ENCODE data around the gene ASGR1. TPM values are rescaled to one million over a fixed set of nuclear protein-coding genes. Genes with fewer than 3 reads are reported as not detected.

Gene ASGR1
- total RNA-seq, 4 donors from 2014 or later: 0.81 to 1.8 TPM; not detected in 2

- no peaks in the 10 kb centered on the region for H3K9me3 ChIP-seq
- DNase-seq (no peak), ATAC-seq (no peak)
- H3K4me3 ChIP-seq: no peak overlapping the region
- TF ChIP-seq, protein P1, sequence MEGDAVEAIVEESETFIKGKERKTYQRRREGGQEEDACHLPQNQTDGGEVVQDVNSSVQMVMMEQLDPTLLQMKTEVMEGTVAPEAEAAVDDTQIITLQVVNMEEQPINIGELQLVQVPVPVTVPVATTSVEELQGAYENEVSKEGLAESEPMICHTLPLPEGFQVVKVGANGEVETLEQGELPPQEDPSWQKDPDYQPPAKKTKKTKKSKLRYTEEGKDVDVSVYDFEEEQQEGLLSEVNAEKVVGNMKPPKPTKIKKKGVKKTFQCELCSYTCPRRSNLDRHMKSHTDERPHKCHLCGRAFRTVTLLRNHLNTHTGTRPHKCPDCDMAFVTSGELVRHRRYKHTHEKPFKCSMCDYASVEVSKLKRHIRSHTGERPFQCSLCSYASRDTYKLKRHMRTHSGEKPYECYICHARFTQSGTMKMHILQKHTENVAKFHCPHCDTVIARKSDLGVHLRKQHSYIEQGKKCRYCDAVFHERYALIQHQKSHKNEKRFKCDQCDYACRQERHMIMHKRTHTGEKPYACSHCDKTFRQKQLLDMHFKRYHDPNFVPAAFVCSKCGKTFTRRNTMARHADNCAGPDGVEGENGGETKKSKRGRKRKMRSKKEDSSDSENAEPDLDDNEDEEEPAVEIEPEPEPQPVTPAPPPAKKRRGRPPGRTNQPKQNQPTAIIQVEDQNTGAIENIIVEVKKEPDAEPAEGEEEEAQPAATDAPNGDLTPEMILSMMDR (IDR thresholded peaks at IDR 0.05 in 4 of 5, conservative IDR thresholded peaks at IDR 0.05 in 1 of 5): no peak
- TF ChIP-seq POLR2A (IDR thresholded peaks at IDR 0.05): no peak
- no peaks in the 10 kb centered on the region for H3K27me3 ChIP-seq
- H3K36me3 ChIP-seq: peaks cover 0 to 67% of the 10 kb centered on the region in 2 donors
- intact Hi-C loops (cut with DNase I; ENCODE audit: low total_unique reads): no loop called here
- H3K27ac ChIP-seq: peak overlapping the region in 3 of 4 donors; percentile 94 to 99 (median 98)
- in situ Hi-C loops (cut with MboI; ENCODE audit: low sequenced_read_pairs in 4 of 4): no loop called here
- H3K4me1 ChIP-seq: peaks cover 41 to 55% of the 10 kb centered on the region in 2 donors
These were observed 43.2 kb upstream of the ASGR1 start for GRCh38 chr17:7222093-7222971.

DNA sequence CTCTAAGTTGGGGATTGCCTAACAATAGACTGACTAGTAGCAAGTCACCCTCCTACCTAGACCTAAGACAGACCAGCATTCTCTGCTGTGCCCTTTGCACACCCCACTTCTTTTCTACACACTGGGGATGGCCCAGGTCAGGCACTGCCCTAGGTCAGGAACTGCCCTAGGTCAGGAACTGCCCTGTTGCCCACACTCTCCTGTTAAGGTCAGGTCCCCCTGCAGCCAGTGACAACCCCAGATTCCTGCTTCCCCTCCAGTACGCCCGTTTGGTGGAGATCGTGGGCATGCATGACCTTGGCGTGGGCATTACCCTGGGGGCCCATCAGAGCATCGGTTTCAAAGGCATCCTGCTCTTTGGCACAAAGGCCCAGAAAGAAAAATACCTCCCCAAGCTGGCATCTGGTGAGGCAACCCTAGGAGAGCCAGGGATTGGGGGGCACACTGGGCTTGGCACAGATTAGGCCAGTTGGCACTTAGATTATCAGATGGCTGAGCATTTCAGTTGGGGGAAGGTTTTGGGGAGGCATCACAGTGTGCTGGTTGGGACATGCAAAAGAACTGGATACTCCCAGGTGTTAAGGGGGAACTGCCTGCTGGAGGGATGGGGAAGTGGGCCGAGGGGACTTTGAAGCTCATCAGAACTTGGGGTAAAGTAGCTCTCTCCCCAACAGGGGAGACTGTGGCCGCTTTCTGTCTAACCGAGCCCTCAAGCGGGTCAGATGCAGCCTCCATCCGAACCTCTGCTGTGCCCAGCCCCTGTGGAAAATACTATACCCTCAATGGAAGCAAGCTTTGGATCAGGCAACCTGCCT, 42.3 kb upstream of the ASGR1 start:
- Histone ChIP-seq H3K9me3 (no peaks in the 10 kb centered on the region), H3K27ac (peak overlapping the region; percentile 91 to 99 (median 96)), H3K4me1 (peaks cover 47 to 62% of the 10 kb centered on the region in 2 donors), H3K4me3 (peak overlapping the region in 3 of 4 donors; percentile 75 to 90 (median 89)), H3K27me3 (no peaks in the 10 kb centered on the region), H3K36me3 (peaks cover 0 to 58% of the 10 kb centered on the region in 2 donors)
- intact Hi-C loops (cut with DNase I; ENCODE audit: low total_unique reads): loop anchor here (2.0 kb wide), 1 partner anchor 13 kb away; the partner anchor contains the start of gene DVL2
- TF ChIP-seq, protein P1 (IDR thresholded peaks at IDR 0.05 in 4 of 5, conservative IDR thresholded peaks at IDR 0.05 in 1 of 5): no peak
- no peak for TF ChIP-seq POLR2A (IDR thresholded peaks at IDR 0.05)
- in situ Hi-C loops (cut with MboI; ENCODE audit: low sequenced_read_pairs in 4 of 4): no loop called here
- ATAC-seq (no peak), DNase-seq (no peak)

- Histone ChIP-seq H3K27ac (peak overlapping the region; percentile 91 to 99 (median 96)), H3K9me3 (no peaks in the 10 kb centered on the region), H3K36me3 (peaks cover 0 to 51% of the 10 kb centered on the region in 2 donors), H3K27me3 (no peaks in the 10 kb centered on the region), H3K4me3 (peak overlapping the region; percentile 75 to 90 (median 84)), H3K4me1 (peaks cover 52 to 64% of the 10 kb centered on the region in 2 donors)
- intact Hi-C loops (cut with DNase I; ENCODE audit: low total_unique reads): loop anchor here (2.0 kb wide), 1 partner anchor 14 kb away; the partner anchor contains the start of gene DVL2
- DNase-seq (peak; percentile 43 to 77), ATAC-seq (peak; percentile 31 to 50)
- TF ChIP-seq, protein P1 (IDR thresholded peaks at IDR 0.05 in 4 of 5, conservative IDR thresholded peaks at IDR 0.05 in 1 of 5): peak; percentile 18 to 51 (median 40)
- TF ChIP-seq POLR2A (IDR thresholded peaks at IDR 0.05): no peak
- in situ Hi-C loops (cut with MboI; ENCODE audit: low sequenced_read_pairs in 4 of 4): no loop called here
These were observed 41.6 kb upstream of the ASGR1 start for GRCh38 chr17:7220593-7221277.

All from gastrocnemius medialis (tissue), 4 donors.